ENCODE results near the gene FAM180A. TPM values are rescaled to one million over a fixed set of nuclear protein-coding genes. Genes with fewer than 3 reads are reported as not detected.

FAM180A gene
- total RNA-seq, 1 donor from 2014 or later = not detected

DNA sequence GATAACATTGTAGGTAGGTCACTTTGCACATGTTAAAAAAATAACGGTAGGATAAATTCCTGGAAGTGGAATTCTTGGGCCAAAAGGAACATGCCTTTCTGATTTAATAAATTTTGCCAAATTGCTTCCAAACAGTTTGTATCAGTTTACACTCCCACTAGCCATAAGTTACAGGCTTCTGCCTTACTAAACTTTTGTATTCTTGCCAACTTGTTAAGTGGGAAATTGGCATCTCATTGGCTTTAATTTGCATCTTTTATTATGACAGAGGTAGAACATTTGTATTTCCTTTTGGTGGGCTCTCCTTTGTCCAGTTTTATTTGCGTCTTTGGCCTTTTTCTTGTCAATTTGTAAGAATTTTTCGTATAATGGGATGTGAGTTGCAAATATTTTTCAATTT, 38.3 kb upstream of the FAM180A start:
- Mint-ChIP-seq H3K4me3 (ENCODE audit: unreplicated experiment) (no peak overlapping the region), H3K4me1 (ENCODE audit: unreplicated experiment) (no peaks in the 10 kb centered on the region), H3K27ac (ENCODE audit: unreplicated experiment) (no peak overlapping the region), H3K9me3 (ENCODE audit: unreplicated experiment) (no peaks in the 10 kb centered on the region), H3K36me3 (ENCODE audit: low read depth, unreplicated experiment) (no peaks in the 10 kb centered on the region), H3K27me3 (ENCODE audit: unreplicated experiment) (peaks cover 1% of the 10 kb centered on the region)
- TF ChIP-seq, protein P1, sequence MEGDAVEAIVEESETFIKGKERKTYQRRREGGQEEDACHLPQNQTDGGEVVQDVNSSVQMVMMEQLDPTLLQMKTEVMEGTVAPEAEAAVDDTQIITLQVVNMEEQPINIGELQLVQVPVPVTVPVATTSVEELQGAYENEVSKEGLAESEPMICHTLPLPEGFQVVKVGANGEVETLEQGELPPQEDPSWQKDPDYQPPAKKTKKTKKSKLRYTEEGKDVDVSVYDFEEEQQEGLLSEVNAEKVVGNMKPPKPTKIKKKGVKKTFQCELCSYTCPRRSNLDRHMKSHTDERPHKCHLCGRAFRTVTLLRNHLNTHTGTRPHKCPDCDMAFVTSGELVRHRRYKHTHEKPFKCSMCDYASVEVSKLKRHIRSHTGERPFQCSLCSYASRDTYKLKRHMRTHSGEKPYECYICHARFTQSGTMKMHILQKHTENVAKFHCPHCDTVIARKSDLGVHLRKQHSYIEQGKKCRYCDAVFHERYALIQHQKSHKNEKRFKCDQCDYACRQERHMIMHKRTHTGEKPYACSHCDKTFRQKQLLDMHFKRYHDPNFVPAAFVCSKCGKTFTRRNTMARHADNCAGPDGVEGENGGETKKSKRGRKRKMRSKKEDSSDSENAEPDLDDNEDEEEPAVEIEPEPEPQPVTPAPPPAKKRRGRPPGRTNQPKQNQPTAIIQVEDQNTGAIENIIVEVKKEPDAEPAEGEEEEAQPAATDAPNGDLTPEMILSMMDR (IDR thresholded peaks at IDR 0.05; ENCODE audit: unreplicated experiment) = no peak
- DNase-seq (ENCODE audit: low spot score) = no peak

DNA sequence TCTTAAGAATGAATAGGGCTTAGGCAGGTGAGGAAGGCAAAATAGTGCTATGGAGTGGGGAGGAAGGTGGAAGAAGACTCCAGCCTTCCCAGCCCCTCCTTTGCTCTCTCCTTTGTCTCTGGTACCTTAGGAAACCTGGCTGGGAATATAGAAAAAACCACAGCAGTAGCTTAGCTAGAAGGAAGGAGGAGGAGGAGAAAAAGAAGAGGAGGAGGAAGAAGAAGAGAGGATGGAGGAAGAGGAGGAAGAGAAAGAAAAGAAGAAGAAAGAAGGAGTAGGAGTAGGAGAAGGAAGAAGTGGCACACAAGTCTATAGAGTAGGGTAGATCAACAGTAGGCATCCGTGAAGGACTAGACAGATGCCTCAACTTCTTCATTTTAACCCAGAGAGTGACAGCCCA, 36.5 kb upstream of the FAM180A start:
- H3K9me3 Mint-ChIP-seq (ENCODE audit: unreplicated experiment) = no peaks in the 10 kb centered on the region
- H3K27me3 Mint-ChIP-seq (ENCODE audit: unreplicated experiment) = peaks cover 1% of the 10 kb centered on the region
- no peak for DNase-seq (ENCODE audit: low spot score)
- TF ChIP-seq, protein P1 (IDR thresholded peaks at IDR 0.05; ENCODE audit: unreplicated experiment) = no peak
- H3K4me1 Mint-ChIP-seq (ENCODE audit: unreplicated experiment) = no peaks in the 10 kb centered on the region
- H3K4me3 Mint-ChIP-seq (ENCODE audit: unreplicated experiment) = no peak overlapping the region
- no peak overlapping the region for H3K27ac Mint-ChIP-seq (ENCODE audit: unreplicated experiment)
- H3K36me3 Mint-ChIP-seq (ENCODE audit: low read depth, unreplicated experiment) = no peaks in the 10 kb centered on the region

DNA sequence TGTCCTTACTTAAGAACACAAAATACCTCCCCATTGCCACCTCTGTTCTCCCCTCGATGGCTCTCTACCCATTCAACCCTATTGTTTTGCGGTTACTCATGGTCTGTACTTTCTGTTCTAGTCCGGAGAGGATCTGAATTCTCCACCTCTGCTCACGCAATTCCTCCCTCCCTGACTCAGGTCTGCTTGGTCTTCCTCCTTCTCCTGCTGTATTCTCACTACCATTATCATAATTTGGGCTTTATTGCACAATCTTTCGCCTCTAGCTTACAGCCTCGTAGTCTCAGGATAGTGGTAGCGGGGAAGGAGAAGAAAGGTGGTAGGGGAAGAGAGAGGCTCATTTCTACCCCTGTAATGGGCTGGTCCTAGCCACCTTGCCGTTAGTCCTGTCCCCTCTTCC, 35.4 kb upstream of the FAM180A start:
- H3K36me3 Mint-ChIP-seq (ENCODE audit: low read depth, unreplicated experiment) = no peaks in the 10 kb centered on the region
- no peak overlapping the region for H3K4me3 Mint-ChIP-seq (ENCODE audit: unreplicated experiment)
- H3K9me3 Mint-ChIP-seq (ENCODE audit: unreplicated experiment) = no peaks in the 10 kb centered on the region
- DNase-seq (ENCODE audit: low spot score) = no peak
- peaks cover 1% of the 10 kb centered on the region for H3K27me3 Mint-ChIP-seq (ENCODE audit: unreplicated experiment)
- TF ChIP-seq, protein P1 (IDR thresholded peaks at IDR 0.05; ENCODE audit: unreplicated experiment) = no peak
- no peak overlapping the region for H3K27ac Mint-ChIP-seq (ENCODE audit: unreplicated experiment)
- no peaks in the 10 kb centered on the region for H3K4me1 Mint-ChIP-seq (ENCODE audit: unreplicated experiment)

DNA sequence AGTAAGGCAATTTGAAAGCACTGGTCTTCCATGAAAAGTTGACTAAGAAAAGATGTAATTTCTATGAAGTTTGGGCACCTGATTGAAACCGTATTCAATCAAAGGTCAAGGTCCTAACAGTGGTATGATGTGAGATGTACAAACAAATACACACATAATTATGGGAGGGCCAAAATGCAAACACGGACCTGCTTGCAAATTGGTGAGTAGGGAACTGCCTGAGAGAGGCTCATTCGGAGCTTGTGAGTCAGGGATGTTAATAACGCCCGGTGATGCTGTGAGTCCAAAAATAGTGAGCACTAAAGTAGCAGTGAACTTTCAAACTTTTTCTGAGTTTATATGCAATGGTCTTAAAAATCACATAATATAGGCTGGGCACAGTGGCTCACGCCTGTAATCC, 34.2 kb upstream of the FAM180A start:
- Mint-ChIP-seq H3K27ac (ENCODE audit: unreplicated experiment) (no peak overlapping the region), H3K4me1 (ENCODE audit: unreplicated experiment) (no peaks in the 10 kb centered on the region), H3K27me3 (ENCODE audit: unreplicated experiment) (peaks cover 1% of the 10 kb centered on the region), H3K36me3 (ENCODE audit: low read depth, unreplicated experiment) (no peaks in the 10 kb centered on the region), H3K4me3 (ENCODE audit: unreplicated experiment) (no peak overlapping the region), H3K9me3 (ENCODE audit: unreplicated experiment) (no peaks in the 10 kb centered on the region)
- DNase-seq (ENCODE audit: low spot score) = no peak
- TF ChIP-seq, protein P1 (IDR thresholded peaks at IDR 0.05; ENCODE audit: unreplicated experiment) = no peak

DNA sequence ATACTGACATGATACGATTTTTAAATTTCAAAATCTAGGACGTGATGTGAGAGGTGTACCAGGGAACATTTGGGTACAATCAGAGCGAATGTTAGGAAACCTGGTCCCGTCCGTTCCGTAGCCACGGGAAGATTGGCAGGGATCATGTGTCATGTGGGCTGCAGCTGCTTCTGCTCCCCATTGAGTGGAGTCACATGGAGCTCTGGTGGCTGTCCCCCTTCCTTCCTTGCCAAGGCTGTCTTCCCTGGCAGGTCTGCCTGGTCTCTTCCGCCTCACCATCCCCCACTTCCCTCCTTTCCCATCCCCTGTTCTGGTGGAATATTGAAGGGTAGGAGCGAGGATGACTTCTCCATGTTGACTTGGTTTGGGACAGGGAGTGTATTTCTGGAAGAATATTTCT, 33.8 kb upstream of the FAM180A start:
- H3K4me3 Mint-ChIP-seq (ENCODE audit: unreplicated experiment) = no peak overlapping the region
- H3K27ac Mint-ChIP-seq (ENCODE audit: unreplicated experiment) = no peak overlapping the region
- no peaks in the 10 kb centered on the region for H3K4me1 Mint-ChIP-seq (ENCODE audit: unreplicated experiment)
- TF ChIP-seq, protein P1 (IDR thresholded peaks at IDR 0.05; ENCODE audit: unreplicated experiment) = no peak
- no peaks in the 10 kb centered on the region for H3K36me3 Mint-ChIP-seq (ENCODE audit: low read depth, unreplicated experiment)
- no peak for DNase-seq (ENCODE audit: low spot score)
- peaks cover 1% of the 10 kb centered on the region for H3K27me3 Mint-ChIP-seq (ENCODE audit: unreplicated experiment)
- no peaks in the 10 kb centered on the region for H3K9me3 Mint-ChIP-seq (ENCODE audit: unreplicated experiment)

Measured in endothelial cell (in vitro differentiated cells).